GM23338 (cell line): ENCODE measurements around the gene RNF183. TPM values are rescaled to one million over a fixed set of nuclear protein-coding genes. Genes with fewer than 3 reads are reported as not detected.

ENCODE experiments used
- ATAC-seq: fragments of 200-7000 bp; cut with Tn5 transposase; 3 replicates; pipeline ENCODE4 v1.9.1; 2020
- DNase-seq: peaks from one replicate; pipeline ENCODE4 v3.0.0-alpha.2; 2015; ENCODE audit warnings: low spot score
- H2AFZ ChIP-seq: fragments of 200-600 bp; sonication (generic); 2 replicates; pipeline ENCODE4 v1.8.0; 2016; ENCODE audit warnings: antibody characterized with exemption, mild to moderate bottlenecking, moderate library complexity
- H3F3A ChIP-seq: fragments of 200-600 bp; sonication (generic); replicated peaks from 2 replicates; pipeline ENCODE4 v1.8.0; 2017; ENCODE audit warnings: antibody characterized with exemption, mixed run types, low read depth
- H3K27ac ChIP-seq: fragments of 200-600 bp; sonication (generic); 2 replicates; pipeline ENCODE4 v1.6.1; 2016; ENCODE audit warnings: low read depth
- H3K27me3 ChIP-seq: fragments of 200-600 bp; sonication (generic); 2 replicates; pipeline ENCODE4 v1.8.0; 2016; ENCODE audit warnings: mild to moderate bottlenecking, mixed run types, moderate library complexity; ENCODE audit not compliant: insufficient read depth
- H3K36me3 ChIP-seq: fragments of 200-600 bp; sonication (generic); 2 replicates; pipeline ENCODE4 v1.8.0; 2016; ENCODE audit warnings: mild to moderate bottlenecking; ENCODE audit not compliant: insufficient read depth
- H3K4me1 ChIP-seq: fragments of 200-600 bp; sonication (generic); 2 replicates; pipeline ENCODE4 v1.8.0; 2016; ENCODE audit warnings: mild to moderate bottlenecking, moderate library complexity; ENCODE audit not compliant: insufficient read depth
- H3K4me2 ChIP-seq: fragments of 200-600 bp; sonication (generic); 2 replicates; pipeline ENCODE4 v1.7.1; 2017; ENCODE audit warnings: mixed run types
- H3K4me3 ChIP-seq: fragments of 200-600 bp; sonication (generic); 2 replicates; pipeline ENCODE4 v1.6.1; 2016; ENCODE audit warnings: mixed run types
- H3K79me2 ChIP-seq: fragments of 200-600 bp; sonication (generic); replicated peaks from 2 replicates; pipeline ENCODE4 v1.8.0; 2017; ENCODE audit warnings: mild to moderate bottlenecking; ENCODE audit not compliant: insufficient read depth
- H3K9me2 ChIP-seq: fragments of 200-600 bp; sonication (generic); 2 replicates; pipeline ENCODE4 v1.8.0; 2017; ENCODE audit not compliant: insufficient read depth
- H4K20me1 ChIP-seq: fragments of 200-600 bp; sonication (generic); replicated peaks from 2 replicates; pipeline ENCODE4 v1.8.0; 2017; ENCODE audit warnings: mild to moderate bottlenecking; ENCODE audit not compliant: insufficient read depth
- H3K27ac Mint-ChIP-seq: 2 replicates; pipeline ENCODE4 v1.8.0; 2020; ENCODE audit warnings: inconsistent platforms, mild to moderate bottlenecking, moderate library complexity, mixed read lengths
- H3K27me3 Mint-ChIP-seq: 3 replicates; pipeline ENCODE4 v1.8.0; 2022; ENCODE audit warnings: low read depth, mild to moderate bottlenecking, moderate library complexity, mixed read lengths, inconsistent platforms; ENCODE audit not compliant: insufficient read depth, poor library complexity
- H3K36me3 Mint-ChIP-seq: 3 replicates; pipeline ENCODE4 v1.8.0; 2021; ENCODE audit warnings: low read depth, mild to moderate bottlenecking, inconsistent platforms, moderate library complexity, mixed read lengths
- H3K4me1 Mint-ChIP-seq: 3 replicates; pipeline ENCODE4 v1.8.0; 2020; ENCODE audit warnings: mild to moderate bottlenecking, inconsistent platforms, mixed read lengths
- H3K4me3 Mint-ChIP-seq: 3 replicates; pipeline ENCODE4 v1.8.0; 2021; ENCODE audit warnings: moderate library complexity, mild to moderate bottlenecking, inconsistent platforms, mixed read lengths
- H3K9me3 Mint-ChIP-seq: 3 replicates; pipeline ENCODE4 v1.8.0; 2020; ENCODE audit warnings: moderate library complexity, mild to moderate bottlenecking, inconsistent platforms, mixed read lengths
- ETS1 ChIP-seq: IDR thresholded peaks from 2 replicates; pipeline ENCODE4 v1.6.1; 2016; ENCODE audit warnings: antibody characterized with exemption
- EZH2 ChIP-seq: fragments of 200-600 bp; sonication (generic); IDR thresholded peaks from one replicate; pipeline ENCODE4 v1.8.0; 2017; ENCODE audit warnings: antibody characterized with exemption, mild to moderate bottlenecking, low read depth; ENCODE audit not compliant: unreplicated experiment
- EZH2phosphoT487 ChIP-seq: fragments of 200-600 bp; sonication (generic); IDR thresholded peaks from one replicate; pipeline ENCODE4 v1.8.1; 2018; ENCODE audit warnings: antibody characterized with exemption; ENCODE audit not compliant: unreplicated experiment
- JUNB ChIP-seq: IDR thresholded peaks from one replicate; pipeline ENCODE4 v1.6.1; 2016; ENCODE audit warnings: antibody characterized with exemption; ENCODE audit not compliant: unreplicated experiment
- POLR2AphosphoS5 ChIP-seq: IDR thresholded peaks from 2 replicates; pipeline ENCODE4 v1.6.1; 2016; ENCODE audit warnings: antibody characterized with exemption, low read depth
- REST ChIP-seq: IDR thresholded peaks from one replicate; pipeline ENCODE4 v1.6.1; 2018; ENCODE audit warnings: antibody characterized with exemption; ENCODE audit not compliant: unreplicated experiment
- ZNF462 ChIP-seq: fragments of 250-450 bp; sonication (Bioruptor Pico); IDR thresholded peaks from 2 replicates; pipeline ENCODE4 v1.5.0; 2020; ENCODE audit warnings: mild to moderate bottlenecking, moderate library complexity
- polyA plus RNA-seq: library from polyadenylated mRNA; unstranded; fragments of >200 nt; fragmentation: Nextera tagmentation; extraction: Ambion mirVana; gene quantifications from 2 replicates; pipeline ENCODE4 v1.2.1, GENCODE V29; 2016
- total RNA-seq: library from RNA; depleted of rRNA; stranded (reverse); fragments of >200 nt; shearing (Covaris generic); gene quantifications from 2 replicates; pipeline ENCODE4 v1.2.3, GENCODE V29; 2014; rRNA removed

The RNF183 gene
- total and polyA plus RNA-seq, 2 experiments from 2014 or later, result 0.42 TPM; not detected in 1

- DNase-seq (no peak), ATAC-seq (no peak)
- Histone ChIP-seq H3K79me2 (no peaks in the 10 kb centered on the region; the same call in 1 of the 2 replicates), H3K4me3 (no peak overlapping the region), H3K36me3 (no peaks in the 10 kb centered on the region), H3K27ac (no peak overlapping the region), H4K20me1 (peaks cover 14% of the 10 kb centered on the region; the same call in 1 of the 2 replicates), H3K9me2 (no peaks in the 10 kb centered on the region), H2AFZ (no peak overlapping the region), H3K27me3 (no peaks in the 10 kb centered on the region), H3F3A (no peaks in the 10 kb centered on the region), H3K4me2 (no peak overlapping the region), H3K4me1 (no peaks in the 10 kb centered on the region)
- Mint-ChIP-seq H3K4me1 (no peaks in the 10 kb centered on the region; the same call in 2 of the 3 replicates), H3K27me3 (peaks cover 3% of the 10 kb centered on the region), H3K4me3 (no peak overlapping the region), H3K27ac (no peak overlapping the region), H3K36me3 (peaks cover 18% of the 10 kb centered on the region), H3K9me3 (peaks cover 9% of the 10 kb centered on the region; the same call in 2 of the 3 replicates)
- TF ChIP-seq POLR2AphosphoS5, result no peak
- no peak for TF ChIP-seq ZNF462 (CRISPR knock-in tag)
- TF ChIP-seq REST, result no peak
- TF ChIP-seq EZH2, result no peak
- TF ChIP-seq ETS1, result no peak
- TF ChIP-seq EZH2phosphoT487, result no peak
- TF ChIP-seq JUNB, result no peak
Observed at GRCh38 chr9:113247640-113248039, 55.5 kb downstream of the RNF183 start.

Other genes starting within 250 kb of the RNF183 start
- 5.0 and 5.6 TPM in 2 replicates for gene ZFP37, start 246.7 kb downstream of the RNF183 start, total RNA-seq
- 1.5 and 2.3 TPM in 2 replicates for gene ZFP37, start 246.7 kb downstream of the RNF183 start, polyA plus RNA-seq
- 1.3 and 3.8 TPM in 2 replicates for gene SLC31A2, start 152.4 kb downstream of the RNF183 start, total RNA-seq
- gene SLC31A2, start 152.4 kb downstream of the RNF183 start, polyA plus RNA-seq, result 1.4 and 1.8 TPM in 2 replicates
- gene FKBP15, start 82.1 kb downstream of the RNF183 start, total RNA-seq, result 14.9 and 15.2 TPM in 2 replicates
- gene FKBP15, start 82.1 kb downstream of the RNF183 start, polyA plus RNA-seq, result 7.6 and 7.9 TPM in 2 replicates
- 32.1 and 33.3 TPM in 2 replicates for gene SLC31A1, start 81.8 kb downstream of the RNF183 start, total RNA-seq
- gene SLC31A1, start 81.8 kb downstream of the RNF183 start, polyA plus RNA-seq, result 14.5 and 15.0 TPM in 2 replicates
- 34.9 and 45.1 TPM in 2 replicates for gene CDC26, start 27.8 kb downstream of the RNF183 start, total RNA-seq
- gene CDC26, start 27.8 kb downstream of the RNF183 start, polyA plus RNA-seq, result 85.0 and 112 TPM in 2 replicates
- gene PRPF4, start 27.7 kb downstream of the RNF183 start, total RNA-seq, result 31.3 and 34.6 TPM in 2 replicates
- 18.7 and 19.2 TPM in 2 replicates for gene PRPF4, start 27.7 kb downstream of the RNF183 start, polyA plus RNA-seq
- gene WDR31, start 36.9 kb upstream of the RNF183 start, total RNA-seq, result 0.47 and 0.63 TPM in 2 replicates
- 0.13 and 0.24 TPM in 2 replicates for gene WDR31, start 36.9 kb upstream of the RNF183 start, polyA plus RNA-seq
- gene BSPRY, start 46.2 kb upstream of the RNF183 start, total RNA-seq, result 6.6 and 7.7 TPM in 2 replicates
- 4.8 and 5.0 TPM in 2 replicates for gene BSPRY, start 46.2 kb upstream of the RNF183 start, polyA plus RNA-seq
- 17.7 and 19.8 TPM in 2 replicates for gene HDHD3, start 73.6 kb upstream of the RNF183 start, total RNA-seq
- 9.4 and 9.5 TPM in 2 replicates for gene HDHD3, start 73.6 kb upstream of the RNF183 start, polyA plus RNA-seq
- gene ALAD, start 97.9 kb upstream of the RNF183 start, total RNA-seq, result 10.1 and 19.3 TPM in 2 replicates
- 7.0 and 7.1 TPM in 2 replicates for gene ALAD, start 97.9 kb upstream of the RNF183 start, polyA plus RNA-seq
- 39.2 and 44.4 TPM in 2 replicates for gene POLE3, start 107.3 kb upstream of the RNF183 start, total RNA-seq
- 81.3 and 103 TPM in 2 replicates for gene POLE3, start 107.3 kb upstream of the RNF183 start, polyA plus RNA-seq
- gene C9orf43, start 107.4 kb upstream of the RNF183 start, total RNA-seq, result 0.08 and 1.1 TPM in 2 replicates
- gene C9orf43, start 107.4 kb upstream of the RNF183 start, polyA plus RNA-seq, result 0.14 and 0.63 TPM in 2 replicates
- gene RGS3, start 160.4 kb upstream of the RNF183 start, total RNA-seq, result 16.0 and 24.3 TPM in 2 replicates
- gene RGS3, start 160.4 kb upstream of the RNF183 start, polyA plus RNA-seq, result 12.2 and 14.2 TPM in 2 replicates